ENCODE results near the gene AHCTF1.
"Not testable (repeated sequence)": the region's sequence is repeated elsewhere in the genome, so short reads cannot be mapped to it uniquely, and the experiment has no call there.

DNA sequence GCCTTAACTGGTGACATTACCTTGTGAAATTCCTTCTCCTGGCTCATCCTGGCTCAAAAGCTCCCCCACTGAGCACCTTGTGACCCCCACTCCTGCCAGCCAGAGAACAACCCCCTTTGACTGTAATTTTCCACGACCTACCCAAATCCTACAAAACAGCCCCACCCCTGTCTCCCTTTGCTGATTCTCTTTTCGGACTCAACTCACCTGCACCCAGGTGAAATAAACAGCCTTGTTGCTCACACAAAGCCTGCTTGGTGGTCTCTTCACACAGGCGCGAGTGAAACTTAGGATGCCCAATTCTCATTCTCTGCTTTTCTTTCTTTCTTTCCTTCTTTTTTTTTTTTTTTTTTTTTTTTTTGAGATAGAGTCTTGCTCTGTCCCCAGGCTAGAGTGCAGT is 118.4 kb downstream of the AHCTF1 start:
- TF ChIP-seq POLR2A, CTCF (IDR thresholded peaks at IDR 0.05): not testable (repeated sequence)
